Tibial nerve (tissue), 4 donors: Measurements from ENCODE around the gene LRRC4B.
"Not testable (repeated sequence)": the region's sequence is repeated elsewhere in the genome, so short reads cannot be mapped to it uniquely, and the experiment has no call there.

Source experiments
- CTCF ChIP-seq, 5 experiments: fragments of 200-600 bp in 3 of 5; fragments of 450-650 bp in 2 of 5; sonication (generic) in 3 of 5; IDR thresholded peaks; one replicate each; pipeline ENCODE4 v1.5.1; 2016 to 2019; ENCODE audit warnings: antibody characterized with exemption in 5 of 5, mild to moderate bottlenecking in 3 of 5, moderate library complexity in 2 of 5
- EP300 ChIP-seq, 2 donors: sonication (generic); formaldehyde crosslinking; IDR thresholded peaks; one replicate each; pipeline ENCODE4 v1.6.1; 2017; ENCODE audit warnings: antibody characterized with exemption in 2 of 2, mild to moderate bottlenecking in 1 of 2
- POLR2A ChIP-seq, 2 donors: fragments of 450-650 bp; IDR thresholded peaks; one replicate each; pipeline ENCODE4 v1.6.1; 2017; ENCODE audit warnings: antibody characterized with exemption in 2 of 2, mild to moderate bottlenecking in 2 of 2, moderate library complexity in 2 of 2

GRCh38 chr19:50528052-50528451 lies 40.2 kb downstream of the LRRC4B start:
- not testable (repeated sequence) for TF ChIP-seq CTCF, POLR2A, EP300 (IDR thresholded peaks at IDR 0.05)
